Vagina (tissue), 2 donors: ENCODE data around the gene FBXW9.

Source experiments
- CTCF ChIP-seq, 3 experiments: fragments of 450-650 bp in 2 of 3; fragments of 200-600 bp in 1 of 3; sonication (generic) in 1 of 3; IDR thresholded peaks; one replicate each; pipeline ENCODE4 v1.5.1; 2017 to 2019; ENCODE audit warnings: antibody characterized with exemption in 3 of 3, mild to moderate bottlenecking in 2 of 3, moderate library complexity in 2 of 3
- POLR2A ChIP-seq, 2 donors: fragments of 450-650 bp; IDR thresholded peaks; one replicate each; pipeline ENCODE4 v1.6.1; 2017; ENCODE audit warnings: antibody characterized with exemption in 2 of 2, mild to moderate bottlenecking in 2 of 2, moderate library complexity in 2 of 2

GRCh38 chr19:12665281-12665573 lies 31.2 kb downstream of the FBXW9 start:
- TF ChIP-seq CTCF (IDR thresholded peaks at IDR 0.05) = no peak
- no peak for TF ChIP-seq POLR2A (IDR thresholded peaks at IDR 0.05)
